Measurements from ENCODE around the gene COLGALT1. TPM values are rescaled to one million over a fixed set of nuclear protein-coding genes. Genes with fewer than 3 reads are reported as not detected.

The COLGALT1 gene
- total RNA-seq, 6 donors from 2014 or later, result 58.3 to 151 (median 116) TPM

DNA sequence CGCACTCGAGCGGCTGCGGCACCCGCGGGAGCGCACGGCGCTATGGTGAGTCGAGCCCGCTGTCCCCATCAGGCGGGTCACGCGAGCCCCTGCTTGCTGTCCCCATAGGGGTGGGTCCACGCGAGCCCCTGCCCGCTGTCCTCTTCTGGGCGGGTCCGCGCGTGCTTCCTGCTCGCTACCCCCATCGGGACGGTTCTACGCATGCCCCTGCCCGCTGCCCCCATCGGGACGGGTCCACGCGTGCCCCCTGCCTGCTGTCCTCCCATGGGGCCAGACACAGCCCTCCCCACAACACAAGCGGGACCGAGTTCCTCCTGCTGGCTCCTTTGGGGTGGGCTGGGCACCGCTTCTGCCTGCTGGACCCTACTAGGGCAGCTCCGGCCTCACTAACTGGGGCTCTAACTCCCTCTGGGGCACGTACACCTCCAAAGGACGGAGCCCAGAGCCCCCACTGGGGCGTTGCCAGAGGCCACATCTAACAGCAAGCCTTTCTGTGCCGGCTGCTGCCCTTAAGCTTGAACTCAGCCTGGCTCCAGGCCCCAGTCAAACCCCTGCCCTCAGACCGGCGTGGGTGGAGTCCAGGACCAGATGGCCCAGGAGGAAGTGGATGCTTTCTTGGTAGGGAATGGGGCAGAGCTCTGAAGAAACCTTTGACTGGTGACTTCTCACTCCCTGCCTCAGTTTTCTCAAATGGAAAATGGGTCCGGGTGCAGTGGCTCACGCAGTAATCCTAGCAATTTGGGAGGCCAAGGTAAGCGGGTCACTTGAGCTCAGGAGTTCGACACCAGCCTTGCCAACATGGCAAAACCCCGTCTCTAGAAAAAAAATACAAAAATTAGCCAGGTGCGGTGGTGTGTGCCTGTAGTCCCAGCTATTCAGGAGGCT is 722 bp downstream of the COLGALT1 start:
- Histone ChIP-seq H3K9me3 (no peaks in the 10 kb centered on the region), H3K4me1 (peaks cover 26 to 47% (median 34%) of the 10 kb centered on the region in 4 donors), H3K27ac (peak overlapping the region; percentile 72 to 95 (median 86)), H3K36me3 (peaks cover 0 to 22% (median 16%) of the 10 kb centered on the region in 4 donors), H3K4me3 (peak overlapping the region; percentile 80 to 97 (median 88)), H3K27me3 (no peaks in the 10 kb centered on the region)
- ATAC-seq (ENCODE audit: low FRiP score in 2 of 2), result peak; percentile 45 to 84
- TF ChIP-seq, protein P1, sequence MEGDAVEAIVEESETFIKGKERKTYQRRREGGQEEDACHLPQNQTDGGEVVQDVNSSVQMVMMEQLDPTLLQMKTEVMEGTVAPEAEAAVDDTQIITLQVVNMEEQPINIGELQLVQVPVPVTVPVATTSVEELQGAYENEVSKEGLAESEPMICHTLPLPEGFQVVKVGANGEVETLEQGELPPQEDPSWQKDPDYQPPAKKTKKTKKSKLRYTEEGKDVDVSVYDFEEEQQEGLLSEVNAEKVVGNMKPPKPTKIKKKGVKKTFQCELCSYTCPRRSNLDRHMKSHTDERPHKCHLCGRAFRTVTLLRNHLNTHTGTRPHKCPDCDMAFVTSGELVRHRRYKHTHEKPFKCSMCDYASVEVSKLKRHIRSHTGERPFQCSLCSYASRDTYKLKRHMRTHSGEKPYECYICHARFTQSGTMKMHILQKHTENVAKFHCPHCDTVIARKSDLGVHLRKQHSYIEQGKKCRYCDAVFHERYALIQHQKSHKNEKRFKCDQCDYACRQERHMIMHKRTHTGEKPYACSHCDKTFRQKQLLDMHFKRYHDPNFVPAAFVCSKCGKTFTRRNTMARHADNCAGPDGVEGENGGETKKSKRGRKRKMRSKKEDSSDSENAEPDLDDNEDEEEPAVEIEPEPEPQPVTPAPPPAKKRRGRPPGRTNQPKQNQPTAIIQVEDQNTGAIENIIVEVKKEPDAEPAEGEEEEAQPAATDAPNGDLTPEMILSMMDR (IDR thresholded peaks at IDR 0.05), result peak in 1 of 6 experiments; percentile 25
- peak; percentile 29 to 41 for TF ChIP-seq POLR2AphosphoS5 (IDR thresholded peaks at IDR 0.05)
- TF ChIP-seq POLR2A (IDR thresholded peaks at IDR 0.05), result peak in 2 of 4 donors; percentile 38 to 62
- no peak for TF ChIP-seq EP300 (IDR thresholded peaks at IDR 0.05)
- peak in 1 of 2 donors; percentile 76 for DNase-seq
- WGBS, 2 donors, result 10 to 43% methylated on average over 10 to 39 of the region's 46 CpGs

DNA sequence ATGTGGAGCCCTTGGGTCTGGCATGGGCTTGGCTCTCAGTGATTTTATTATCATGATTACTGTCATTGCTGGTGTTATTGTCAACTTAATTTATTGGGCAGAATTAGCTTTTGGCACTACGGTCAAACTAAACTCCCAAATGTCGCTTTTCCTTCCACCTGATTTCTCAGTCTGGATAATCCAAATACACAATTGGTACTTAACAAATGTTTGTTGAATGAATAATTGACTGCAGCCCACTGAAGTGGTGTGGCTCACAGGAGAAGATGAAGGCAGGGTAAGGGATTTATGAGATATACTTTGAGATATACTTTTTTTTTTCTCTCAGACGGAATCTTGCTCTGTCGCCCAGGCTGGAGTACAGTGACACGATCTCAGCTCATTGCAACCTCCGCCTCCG is 1.5 kb downstream of the COLGALT1 start:
- no peak for DNase-seq
- WGBS, 2 donors, result 83 to 85% methylated on average over 7 of the region's 7 CpGs
- H3K4me1 ChIP-seq, result peaks cover 26 to 47% (median 37%) of the 10 kb centered on the region in 4 donors
- peaks cover 1 to 28% (median 19%) of the 10 kb centered on the region in 4 donors for H3K36me3 ChIP-seq
- no peak for ATAC-seq (ENCODE audit: low FRiP score in 2 of 2)
- H3K4me3 ChIP-seq, result peak overlapping the region in 2 of 4 donors; percentile 80 to 97
- H3K27me3 ChIP-seq, result no peaks in the 10 kb centered on the region
- no peak for TF ChIP-seq POLR2AphosphoS5 (IDR thresholded peaks at IDR 0.05)
- H3K27ac ChIP-seq, result peak overlapping the region in 3 of 4 donors; percentile 81 to 95 (median 92)
- no peaks in the 10 kb centered on the region for H3K9me3 ChIP-seq

DNA sequence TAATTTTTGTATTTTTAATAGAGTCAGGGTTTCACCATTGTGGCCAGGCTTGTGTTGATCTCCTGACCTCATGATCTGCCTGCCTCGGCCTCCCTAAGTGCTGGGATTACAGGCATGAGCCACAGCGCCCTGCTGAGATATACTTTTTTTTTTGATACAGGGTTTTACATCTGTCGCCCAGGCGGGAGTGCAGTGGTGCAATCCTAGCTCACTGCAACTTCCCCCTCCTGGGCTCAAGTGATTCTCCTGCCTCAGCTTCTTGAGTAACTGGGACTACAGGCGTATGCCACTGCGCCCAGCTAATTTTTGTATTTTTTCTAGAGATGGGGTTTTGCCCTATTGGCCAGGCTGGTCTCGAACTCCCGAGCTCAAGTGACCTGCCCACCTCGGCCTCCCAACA is 2.0 kb downstream of the COLGALT1 start:
- 73 to 82% methylated on average over 9 of the region's 9 CpGs for WGBS, 2 donors
- H3K4me3 ChIP-seq, result peak overlapping the region in 1 of 4 donors; percentile 80
- H3K4me1 ChIP-seq, result peaks cover 26 to 47% (median 38%) of the 10 kb centered on the region in 4 donors
- no peaks in the 10 kb centered on the region for H3K9me3 ChIP-seq
- H3K27ac ChIP-seq, result peak overlapping the region in 3 of 4 donors; percentile 81 to 95 (median 92)
- DNase-seq (peak in 1 of 2 donors; percentile 72), ATAC-seq (ENCODE audit: low FRiP score in 2 of 2) (no peak)
- H3K36me3 ChIP-seq, result peaks cover 4 to 33% (median 23%) of the 10 kb centered on the region in 4 donors
- no peaks in the 10 kb centered on the region for H3K27me3 ChIP-seq
- peak in 1 of 2 donors; percentile 28 for TF ChIP-seq POLR2AphosphoS5 (IDR thresholded peaks at IDR 0.05)
- TF ChIP-seq POLR2A (IDR thresholded peaks at IDR 0.05), result peak in 1 of 4 donors; percentile 20
- TF ChIP-seq EP300 (IDR thresholded peaks at IDR 0.05), result no peak
- TF ChIP-seq, protein P1 (IDR thresholded peaks at IDR 0.05), result no peak

DNA sequence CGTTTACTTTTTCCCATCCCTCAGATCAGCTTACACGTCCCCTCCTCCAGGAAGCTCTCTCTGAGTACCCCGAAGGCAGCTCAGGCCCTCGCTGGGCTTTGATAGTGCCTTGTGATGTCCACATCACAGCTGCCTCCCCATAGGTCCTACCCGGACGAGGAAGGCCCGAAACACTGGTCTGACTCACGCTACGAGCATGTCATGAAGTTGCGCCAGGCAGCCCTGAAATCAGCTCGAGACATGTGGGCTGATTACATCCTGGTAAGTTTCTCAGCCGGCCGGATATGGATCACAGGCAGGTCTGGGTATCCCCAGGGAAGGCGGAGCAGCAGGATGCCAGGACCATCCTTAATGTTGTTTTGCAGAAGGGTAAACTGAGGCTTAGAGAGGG is 4.8 kb downstream of the COLGALT1 start:
- H3K36me3 ChIP-seq, result peaks cover 7 to 53% (median 28%) of the 10 kb centered on the region in 4 donors
- TF ChIP-seq POLR2A (IDR thresholded peaks at IDR 0.05), result peak in 1 of 4 donors; percentile 49
- TF ChIP-seq, protein P1 (IDR thresholded peaks at IDR 0.05), result no peak
- TF ChIP-seq POLR2AphosphoS5 (IDR thresholded peaks at IDR 0.05), result peak; percentile 15 to 51
- no peaks in the 10 kb centered on the region for H3K27me3 ChIP-seq
- peak; percentile 21 to 24 for ATAC-seq (ENCODE audit: low FRiP score in 2 of 2)
- 61 to 81% methylated on average over 13 to 14 of the region's 14 CpGs for WGBS, 2 donors
- H3K27ac ChIP-seq, result peak overlapping the region; percentile 65 to 78 (median 68)
- H3K4me1 ChIP-seq, result peaks cover 20 to 35% (median 28%) of the 10 kb centered on the region in 4 donors
- no peak overlapping the region for H3K4me3 ChIP-seq
- DNase-seq, result peak in 1 of 2 donors; percentile 75
- no peaks in the 10 kb centered on the region for H3K9me3 ChIP-seq

DNA sequence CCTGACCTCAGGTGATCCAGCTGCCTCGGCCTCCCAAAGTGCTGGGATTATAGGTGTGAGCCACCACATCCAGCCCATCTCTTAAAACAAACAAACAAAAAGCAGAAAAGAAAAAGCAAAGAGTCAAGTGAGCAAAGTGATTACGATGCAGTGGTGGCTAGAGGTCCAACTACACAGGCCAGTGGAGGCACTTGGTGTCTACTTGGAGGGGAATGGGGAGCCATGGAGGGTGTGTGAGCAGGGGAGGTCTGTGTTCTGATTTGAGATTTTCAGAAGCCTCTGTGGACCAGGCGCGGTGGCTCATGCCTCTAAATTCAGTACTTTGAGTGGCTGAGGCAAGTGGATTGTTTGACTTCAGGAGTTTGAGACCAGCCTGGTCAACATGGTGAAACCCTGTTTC is 6.6 kb downstream of the COLGALT1 start:
- peaks cover 9 to 71% (median 37%) of the 10 kb centered on the region in 4 donors for H3K36me3 ChIP-seq
- 93% methylated on average over 4 of the region's 4 CpGs for WGBS, 2 donors
- TF ChIP-seq, protein P1 (IDR thresholded peaks at IDR 0.05), result no peak
- no peak for TF ChIP-seq POLR2A (IDR thresholded peaks at IDR 0.05)
- no peak for TF ChIP-seq POLR2AphosphoS5 (IDR thresholded peaks at IDR 0.05)
- no peak for TF ChIP-seq EP300 (IDR thresholded peaks at IDR 0.05)
- ATAC-seq (ENCODE audit: low FRiP score in 2 of 2), result no peak
- H3K4me3 ChIP-seq, result no peak overlapping the region
- H3K27ac ChIP-seq, result peak overlapping the region in 2 of 4 donors; percentile 46 to 65
- peaks cover 12 to 25% (median 19%) of the 10 kb centered on the region in 4 donors for H3K4me1 ChIP-seq
- H3K27me3 ChIP-seq, result no peaks in the 10 kb centered on the region
- DNase-seq, result no peak
- no peaks in the 10 kb centered on the region for H3K9me3 ChIP-seq
